T-cell (primary cell): Measurements from ENCODE around the gene RTN4. TPM values are rescaled to one million over a fixed set of nuclear protein-coding genes. Genes with fewer than 3 reads are reported as not detected.

Experiments
- ATAC-seq, 4 experiments: fragments of 200-7000 bp in 3 of 4; fragments of 150-1000 bp in 1 of 4; cut with Tn5 transposase; replicated peaks in 1 of 4; 1 replicate in 3 of 4; 2 replicates in 1 of 4; pipeline ENCODE4 v1.10.0; 2021; ENCODE audit warnings: moderate library complexity in 3 of 4, mild to moderate bottlenecking in 2 of 4, moderate number of reproducible peaks in 1 of 4
- CTCF ChIA-PET, 2 donors: fragments of 300-600 bp; sonication (Branson Sonifier 250); formaldehyde crosslinking; loops; one replicate each; lab custom pipeline; 2022; ENCODE audit warnings: antibody characterized with exemption in 2 of 2; lab: Charles Lee
- POLR2A ChIA-PET, 2 donors: fragments of 300-600 bp; sonication (Branson Sonifier 250); formaldehyde crosslinking; loops; one replicate each; lab custom pipeline; 2022; ENCODE audit warnings: antibody characterized with exemption in 2 of 2; lab: Charles Lee
- DNase-seq, 35 experiments: peaks; one replicate each; pipeline versions ENCODE4 v3.0.0 to v3.0.0-alpha.2; 2013 to 2023
- H3K27ac ChIP-seq: one replicate; pipeline ENCODE4 v1.5.1; 2013; ENCODE audit warnings: low read length
- H3K27me3 ChIP-seq, 2 experiments: replicated peaks in 1 of 2; 1 replicate in 1 of 2; 2 replicates in 1 of 2; pipeline versions ENCODE4 v1.6.1 to v1.7.0; 2013; ENCODE audit warnings: low read length in 1 of 2, mixed read lengths in 1 of 2; ENCODE audit not compliant: control insufficient read depth in 2 of 2, insufficient read depth in 2 of 2; ENCODE audit errors: extremely low read depth in 1 of 2
- H3K36me3 ChIP-seq, 2 donors: 1 replicate in 1 of 2; 2 replicates in 1 of 2; pipeline versions ENCODE4 v1.6.1 to v1.7.0; 2013; ENCODE audit warnings: low read length in 1 of 2; ENCODE audit not compliant: control insufficient read depth in 2 of 2, insufficient read depth in 1 of 2; ENCODE audit errors: extremely low read depth in 1 of 2
- H3K4me1 ChIP-seq, 2 experiments: 1 replicate in 1 of 2; 2 replicates in 1 of 2; pipeline versions ENCODE4 v1.6.1 to v1.7.0; 2013; ENCODE audit warnings: low read length in 2 of 2, mixed read lengths in 1 of 2; ENCODE audit not compliant: insufficient read depth in 2 of 2, control insufficient read depth in 1 of 2; ENCODE audit errors: extremely low read depth in 1 of 2
- H3K4me3 ChIP-seq, 2 donors: 1 replicate in 1 of 2; 2 replicates in 1 of 2; pipeline versions ENCODE4 v1.5.1 to v1.7.0; 2013; ENCODE audit warnings: mild to moderate bottlenecking in 2 of 2, low read length in 1 of 2, moderate library complexity in 1 of 2; ENCODE audit not compliant: control insufficient read depth in 1 of 2; ENCODE audit errors: extremely low read depth in 1 of 2
- H3K9me3 ChIP-seq: 2 replicates; pipeline ENCODE4 v1.7.0; 2013
- H3K27ac Mint-ChIP-seq, 2 donors: one replicate each; pipeline ENCODE4 v1.8.0; 2020 to 2021; ENCODE audit warnings: mild to moderate bottlenecking in 2 of 2, mixed read lengths in 2 of 2
- H3K27me3 Mint-ChIP-seq, 2 donors: one replicate each; pipeline ENCODE4 v1.8.0; 2021 to 2022; ENCODE audit warnings: mixed read lengths in 2 of 2
- H3K36me3 Mint-ChIP-seq: one replicate; pipeline ENCODE4 v1.8.0; 2021; ENCODE audit warnings: mixed read lengths
- H3K4me1 Mint-ChIP-seq, 3 donors: one replicate each; pipeline ENCODE4 v1.8.0; 2020 to 2022; ENCODE audit warnings: mixed read lengths in 3 of 3, mild to moderate bottlenecking in 1 of 3
- H3K4me3 Mint-ChIP-seq, 3 donors: one replicate each; pipeline ENCODE4 v1.8.0; 2020 to 2022; ENCODE audit warnings: mild to moderate bottlenecking in 3 of 3, mixed read lengths in 3 of 3, moderate library complexity in 3 of 3
- H3K9me3 Mint-ChIP-seq, 3 donors: one replicate each; pipeline ENCODE4 v1.8.0; 2020 to 2022; ENCODE audit warnings: mixed read lengths in 3 of 3
- WGBS: methylation state at CpG from one replicate; pipeline ENCODE4 v1.1.5; 2013; ENCODE audit warnings: missing lambda C conversion rate; ENCODE audit not compliant: insufficient coverage; 5-methylcytosine and 5-hydroxymethylcytosine counted together
- total RNA-seq, 35 experiments: library from RNA in 6 of 35; stranded (reverse) in 6 of 35; fragments of 120-200 nt in 1 of 35; gene quantifications; one replicate each; pipeline versions ENCODE4 v1.2.1 to v1.2.4 and lab custom pipeline; 2013 to 2026

Gene RTN4
- total RNA-seq, 5 donors from 2014 or later (not counting 1 experiment from before 2014, with no cell fraction given) = 66.3 to 77.1 (median 75.4) TPM

DNA sequence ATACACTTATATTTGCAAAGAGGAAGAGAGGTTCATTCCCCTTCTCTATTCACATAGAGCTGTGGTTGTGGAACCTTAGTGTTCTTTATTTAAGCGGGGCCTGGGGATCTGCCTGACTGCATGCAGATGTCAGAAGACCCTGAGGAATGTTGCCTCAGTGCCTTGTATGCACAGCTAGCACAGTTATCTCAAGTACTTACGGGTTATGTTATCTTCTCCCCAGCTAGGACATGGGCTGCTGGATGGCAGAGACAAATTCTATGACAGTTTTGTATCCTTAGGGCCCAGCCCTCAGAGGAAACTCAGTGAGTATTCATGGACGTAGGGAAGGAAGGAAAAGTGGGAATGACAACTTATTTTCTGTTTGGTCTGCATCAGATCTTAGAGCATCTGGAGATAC is 37.7 kb upstream of the RTN4 start:
- Mint-ChIP-seq H3K36me3 (no peaks in the 10 kb centered on the region), H3K27me3 (no peaks in the 10 kb centered on the region), H3K27ac (no peak overlapping the region), H3K9me3 (no peaks in the 10 kb centered on the region), H3K4me3 (no peak overlapping the region), H3K4me1 (peaks cover 6 to 9% (median 7%) of the 10 kb centered on the region in 3 donors)
- Histone ChIP-seq H3K4me1 (peaks cover 0 to 6% of the 10 kb centered on the region in 2 experiments), H3K4me3 (no peak overlapping the region), H3K9me3 (no peaks in the 10 kb centered on the region), H3K27ac (no peak overlapping the region), H3K36me3 (no peaks in the 10 kb centered on the region), H3K27me3 (peaks cover 0 to 5% of the 10 kb centered on the region in 2 experiments)
- ChIA-PET POLR2A (no interaction called here), CTCF (no interaction called here)
- ATAC-seq = no peak
- WGBS = no CpG with 5 or more reads among the region's 3 CpGs
- DNase-seq = no peak

GRCh38 chr2:55087501-55087900 is 37.2 kb upstream of the RTN4 start:
- H3K9me3 Mint-ChIP-seq = no peaks in the 10 kb centered on the region
- no peak for ATAC-seq
- no peaks in the 10 kb centered on the region for H3K9me3 ChIP-seq
- H3K36me3 ChIP-seq = no peaks in the 10 kb centered on the region
- H3K4me3 Mint-ChIP-seq = no peak overlapping the region
- peaks cover 2 to 4% (median 3%) of the 10 kb centered on the region in 3 donors for H3K4me1 Mint-ChIP-seq
- DNase-seq = no peak
- no peak overlapping the region for H3K27ac Mint-ChIP-seq
- POLR2A ChIA-PET = no interaction called here
- H3K27me3 ChIP-seq = peaks cover 0 to 5% of the 10 kb centered on the region in 2 experiments
- no peak overlapping the region for H3K4me3 ChIP-seq
- H3K27me3 Mint-ChIP-seq = no peaks in the 10 kb centered on the region
- H3K4me1 ChIP-seq = peaks cover 0 to 3% of the 10 kb centered on the region in 2 experiments
- no peak overlapping the region for H3K27ac ChIP-seq
- CTCF ChIA-PET = no interaction called here
- no peaks in the 10 kb centered on the region for H3K36me3 Mint-ChIP-seq

DNA sequence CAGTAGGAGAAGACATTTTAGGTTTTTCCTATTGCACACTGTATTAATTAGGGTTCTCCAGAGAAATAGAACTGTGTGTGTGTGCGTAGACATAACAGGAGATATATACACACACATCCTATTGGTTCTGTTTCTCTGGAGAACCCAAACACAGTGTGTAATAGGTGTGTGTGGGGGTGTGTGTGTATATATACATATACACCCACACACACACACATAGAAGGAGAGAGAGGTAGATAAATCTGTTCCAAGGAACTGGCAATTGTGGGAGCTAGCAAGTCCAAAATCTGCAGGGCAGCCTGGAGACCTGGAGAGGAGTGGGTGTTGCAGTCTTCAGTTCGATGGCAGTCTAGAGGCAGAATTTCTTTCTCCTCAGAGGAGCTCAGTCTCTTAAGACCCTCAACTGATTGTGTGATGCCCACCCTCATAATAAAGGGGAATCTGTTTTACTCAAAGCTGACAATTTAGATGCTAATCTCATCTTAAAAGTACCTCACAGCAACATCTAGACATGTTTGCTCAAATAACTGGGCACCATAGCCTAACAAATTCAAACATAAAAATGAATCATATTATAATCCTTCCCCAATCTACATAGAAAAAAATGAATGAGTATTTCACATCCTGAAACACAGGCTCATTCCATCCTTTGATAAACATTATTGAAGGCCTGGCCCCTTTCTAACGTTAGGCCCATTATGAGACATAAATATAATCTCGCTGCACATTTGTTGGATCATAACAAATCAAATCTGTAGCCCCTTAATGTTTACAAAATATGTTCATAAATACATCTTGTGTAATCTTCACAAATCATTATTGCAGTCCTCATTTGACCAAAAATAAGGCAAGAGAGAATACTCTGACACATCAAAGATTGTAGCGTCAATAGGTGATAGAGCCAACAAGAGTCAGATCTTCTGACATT is 35.1 kb upstream of the RTN4 start:
- no CpG with 5 or more reads among the region's 5 CpGs for WGBS
- Mint-ChIP-seq H3K36me3 (no peaks in the 10 kb centered on the region), H3K9me3 (peaks cover 0 to 2% (median 0%) of the 10 kb centered on the region in 3 donors), H3K4me3 (no peak overlapping the region), H3K27me3 (no peaks in the 10 kb centered on the region), H3K27ac (no peak overlapping the region), H3K4me1 (peaks cover 0 to 2% (median 0%) of the 10 kb centered on the region in 3 donors)
- DNase-seq (no peak), ATAC-seq (no peak)
- H3K27me3 ChIP-seq = no peaks in the 10 kb centered on the region
- no peaks in the 10 kb centered on the region for H3K4me1 ChIP-seq
- no peak overlapping the region for H3K4me3 ChIP-seq
- no peaks in the 10 kb centered on the region for H3K36me3 ChIP-seq
- H3K27ac ChIP-seq = no peak overlapping the region
- ChIA-PET POLR2A (interaction anchor here in 1 of 2 donors (0.5 kb wide), 1 partner anchor 39 kb away, joined by 7 read pairs; no protein-coding TSS in a partner anchor), CTCF (no interaction called here)
- peaks cover under 1% of the 10 kb centered on the region for H3K9me3 ChIP-seq

DNA sequence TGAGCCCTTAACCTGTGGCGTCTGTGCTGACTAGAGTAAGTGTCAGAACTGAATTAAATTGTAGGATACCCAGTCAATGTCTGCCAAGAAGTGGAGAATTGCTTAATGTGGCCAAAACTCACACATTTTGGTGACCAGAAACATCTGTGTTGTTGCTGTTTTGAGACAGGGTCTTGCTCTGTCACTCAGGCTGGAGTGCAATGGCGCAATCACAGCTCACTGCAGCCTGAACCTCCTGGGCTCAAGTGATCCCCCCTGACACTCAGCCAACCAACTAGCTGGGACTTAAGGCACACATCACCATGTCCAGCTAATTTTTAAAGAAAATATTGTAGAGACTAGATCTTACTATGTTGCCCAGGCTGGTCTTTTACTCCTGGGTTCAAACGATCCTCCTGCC is 34.4 kb upstream of the RTN4 start:
- Histone ChIP-seq H3K4me3 (no peak overlapping the region), H3K27me3 (no peaks in the 10 kb centered on the region), H3K4me1 (no peaks in the 10 kb centered on the region), H3K27ac (no peak overlapping the region), H3K36me3 (no peaks in the 10 kb centered on the region), H3K9me3 (peaks cover 2% of the 10 kb centered on the region)
- ATAC-seq (no peak), DNase-seq (no peak)
- ChIA-PET CTCF (no interaction called here), POLR2A (no interaction called here)
- Mint-ChIP-seq H3K9me3 (peaks cover 0 to 6% (median 0%) of the 10 kb centered on the region in 3 donors), H3K27ac (no peak overlapping the region), H3K27me3 (no peaks in the 10 kb centered on the region), H3K4me3 (no peak overlapping the region), H3K4me1 (peaks cover 0 to 2% (median 0%) of the 10 kb centered on the region in 3 donors), H3K36me3 (no peaks in the 10 kb centered on the region)
- 86% methylated on average over 1 of the region's 3 CpGs for WGBS

GRCh38 chr2:55080204-55080738 is 30.0 kb upstream of the RTN4 start:
- DNase-seq (no peak), ATAC-seq (no peak)
- Mint-ChIP-seq H3K27ac (no peak overlapping the region), H3K4me3 (no peak overlapping the region), H3K9me3 (peaks cover 0 to 6% (median 0%) of the 10 kb centered on the region in 3 donors), H3K4me1 (peaks cover 0 to 2% (median 0%) of the 10 kb centered on the region in 3 donors), H3K27me3 (no peaks in the 10 kb centered on the region), H3K36me3 (no peaks in the 10 kb centered on the region)
- Histone ChIP-seq H3K4me3 (no peak overlapping the region), H3K36me3 (no peaks in the 10 kb centered on the region), H3K27ac (no peak overlapping the region), H3K4me1 (no peaks in the 10 kb centered on the region), H3K9me3 (peaks cover 2% of the 10 kb centered on the region), H3K27me3 (peaks cover 0 to 2% of the 10 kb centered on the region in 2 experiments)
- ChIA-PET CTCF (no interaction called here), POLR2A (no interaction called here)
- WGBS = 98% methylated on average over 4 of the region's 7 CpGs

DNA sequence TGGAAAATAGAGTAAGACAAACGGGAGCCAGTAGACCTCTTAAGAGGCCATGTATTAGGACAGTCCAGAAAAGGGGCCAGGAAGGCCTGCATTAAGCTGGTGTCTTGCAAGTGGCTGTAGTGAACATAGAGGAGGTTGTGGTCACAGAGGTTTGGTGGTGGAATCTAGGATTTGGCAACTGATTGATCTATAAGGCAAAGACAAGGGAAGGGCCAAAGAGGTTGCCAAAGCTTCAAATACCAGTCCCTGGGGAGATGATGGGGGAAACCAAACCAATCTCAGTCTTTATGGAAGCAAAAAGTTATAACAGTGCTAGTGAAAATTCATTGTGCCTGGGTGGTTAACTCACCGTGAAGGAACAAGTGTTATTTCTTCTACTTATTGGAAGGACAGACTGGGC is 28.7 kb upstream of the RTN4 start:
- Mint-ChIP-seq H3K9me3 (peaks cover 0 to 6% (median 0%) of the 10 kb centered on the region in 3 donors), H3K36me3 (no peaks in the 10 kb centered on the region), H3K27ac (no peak overlapping the region), H3K4me3 (no peak overlapping the region), H3K27me3 (no peaks in the 10 kb centered on the region), H3K4me1 (peaks cover 0 to 2% (median 0%) of the 10 kb centered on the region in 3 donors)
- no peak for DNase-seq
- Histone ChIP-seq H3K27me3 (peaks cover 0 to 2% of the 10 kb centered on the region in 2 experiments), H3K4me3 (no peak overlapping the region), H3K36me3 (no peaks in the 10 kb centered on the region), H3K4me1 (no peaks in the 10 kb centered on the region), H3K9me3 (peaks cover 2% of the 10 kb centered on the region), H3K27ac (no peak overlapping the region)
- no peak for ATAC-seq
- WGBS = 67% methylated on average over 1 of the region's 2 CpGs
- CTCF ChIA-PET = no interaction called here
- POLR2A ChIA-PET = no interaction called here
